GM21423 (cell line): ENCODE results near the gene MYO7B.

Experiments used
- ATAC-seq: cut with Tn5 transposase; IDR thresholded peaks from one replicate; pipeline ENCODE4 v1.9.1; 2021; ENCODE audit warnings: mild to moderate bottlenecking, moderate library complexity; ENCODE audit not compliant: unreplicated experiment

The MYO7B gene

GRCh38 chr2:127674241-127675209 is 139.0 kb downstream of the MYO7B start:
- no peak for ATAC-seq

GRCh38 chr2:127675331-127676261 is 140.1 kb downstream of the MYO7B start, which contains the start of gene LIMS2:
Gene LIMS2, minus strand, starts transcription at chr2:127675530. Its CDS starts 506 bp downstream, at chr2:127675024.
- ATAC-seq: no peak

- ATAC-seq: no peak
These were observed 141.4 kb downstream of the MYO7B start for GRCh38 chr2:127676906-127677305.

GRCh38 chr2:127678531-127678930 is 143.0 kb downstream of the MYO7B start:
- no peak for ATAC-seq

- no peak for ATAC-seq
These were observed 143.5 kb downstream of the MYO7B start for GRCh38 chr2:127678991-127679390.

GRCh38 chr2:127679680-127680361 is 144.3 kb downstream of the MYO7B start:
- ATAC-seq: no peak

- ATAC-seq: no peak
These were observed 145.3 kb downstream of the MYO7B start for GRCh38 chr2:127680706-127681287.

- ATAC-seq: no peak
These were observed 145.9 kb downstream of the MYO7B start for GRCh38 chr2:127681288-127681804.

- no peak for ATAC-seq
These were observed 146.7 kb downstream of the MYO7B start for GRCh38 chr2:127681976-127682857.

- ATAC-seq: no peak
These were observed 147.6 kb downstream of the MYO7B start for GRCh38 chr2:127683056-127683455.

GRCh38 chr2:127683757-127684156 is 148.3 kb downstream of the MYO7B start:
- ATAC-seq: no peak

GRCh38 chr2:127685410-127686080 is 150.1 kb downstream of the MYO7B start:
- ATAC-seq: no peak
